Measurements from ENCODE around the gene ATP9B. TPM values are rescaled to one million over a fixed set of nuclear protein-coding genes. Genes with fewer than 3 reads are reported as not detected.

ATP9B gene
- total RNA-seq, 1 donor from 2014 or later, result 12.6 TPM

GRCh38 chr18:79067611-79068010 lies 1.6 kb upstream of the ATP9B start:
- Histone ChIP-seq H3K27me3 (ENCODE audit: insufficient read depth, low read length) (no peaks in the 10 kb centered on the region), H3K9me3 (ENCODE audit: insufficient read depth, low read depth, low read length) (peaks cover 9% of the 10 kb centered on the region), H3K79me2 (ENCODE audit: insufficient read depth, low read length) (peaks cover 20% of the 10 kb centered on the region), H3K36me3 (ENCODE audit: insufficient read depth, low read length) (no peaks in the 10 kb centered on the region), H3K4me1 (ENCODE audit: insufficient read depth, low read length) (peaks cover 6% of the 10 kb centered on the region), H3K27ac (ENCODE audit: low read depth, low read length) (no peak overlapping the region), H3K4me2 (ENCODE audit: low read length) (no peak overlapping the region), H3K9ac (ENCODE audit: low read length) (no peak overlapping the region), H2AFZ (ENCODE audit: low read depth, low read length) (no peak overlapping the region), H4K20me1 (ENCODE audit: insufficient read depth, low read length) (peaks cover 10% of the 10 kb centered on the region), H3K4me3 (ENCODE audit: insufficient read depth, low read depth, low read length) (no peak overlapping the region)
- Mint-ChIP-seq H3K4me3 (ENCODE audit: unreplicated experiment) (peak overlapping the region; percentile 2), H3K9me3 (ENCODE audit: unreplicated experiment) (peaks cover 13% of the 10 kb centered on the region), H3K27me3 (ENCODE audit: low read depth, unreplicated experiment) (peaks cover 23% of the 10 kb centered on the region), H3K4me1 (ENCODE audit: low read depth, unreplicated experiment) (peaks cover 4% of the 10 kb centered on the region), H3K27ac (ENCODE audit: unreplicated experiment) (no peak overlapping the region), H3K36me3 (ENCODE audit: low read depth, unreplicated experiment) (no peaks in the 10 kb centered on the region)
- TF ChIP-seq EZH2 (IDR thresholded peaks at IDR 0.05; ENCODE audit: insufficient read depth, low read length) (no peak), CTCF (IDR thresholded peaks at IDR 0.05; ENCODE audit: insufficient read depth, low read depth, low read length) (no peak)
- no peak for DNase-seq (ENCODE audit: low read depth)
- no peak for FAIRE-seq

GRCh38 chr18:79068341-79068936 lies 755 bp upstream of the ATP9B start:
- FAIRE-seq, result no peak
- H3K4me3 Mint-ChIP-seq (ENCODE audit: unreplicated experiment), result peak overlapping the region; percentile 83

DNA sequence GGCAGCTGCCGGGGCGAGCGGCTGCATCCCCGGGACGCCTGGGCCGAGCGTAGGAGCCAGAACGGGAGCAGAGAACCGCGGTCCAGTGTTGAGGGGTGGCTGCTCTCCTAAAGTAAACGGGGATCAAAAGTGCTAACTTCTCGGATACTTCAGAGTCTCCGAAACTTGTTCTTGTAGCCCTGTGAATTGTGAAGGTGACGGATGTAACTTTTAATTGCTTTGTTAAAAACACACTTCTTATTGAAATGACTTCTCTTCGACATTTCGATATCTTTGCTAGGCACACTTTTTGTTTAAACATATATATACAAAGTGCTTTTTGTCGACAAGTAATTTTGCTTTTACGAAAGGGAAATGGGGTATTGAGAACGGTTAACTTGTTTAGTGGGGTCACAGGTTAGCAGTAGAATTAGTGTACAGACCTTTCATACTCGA lies 540 bp downstream of the ATP9B start:
- no peak for DNase-seq (ENCODE audit: low read depth)
- Histone ChIP-seq H3K36me3 (ENCODE audit: insufficient read depth, low read length) (no peaks in the 10 kb centered on the region), H3K9me3 (ENCODE audit: insufficient read depth, low read depth, low read length) (peaks cover 9% of the 10 kb centered on the region), H2AFZ (ENCODE audit: low read depth, low read length) (peak overlapping the region; percentile 79), H3K79me2 (ENCODE audit: insufficient read depth, low read length) (peaks cover 35% of the 10 kb centered on the region), H4K20me1 (ENCODE audit: insufficient read depth, low read length) (peaks cover 21% of the 10 kb centered on the region), H3K27ac (ENCODE audit: low read depth, low read length) (peak overlapping the region; percentile 72), H3K4me3 (ENCODE audit: insufficient read depth, low read depth, low read length) (peak overlapping the region; percentile 94), H3K4me1 (ENCODE audit: insufficient read depth, low read length) (peaks cover 6% of the 10 kb centered on the region), H3K4me2 (ENCODE audit: low read length) (peak overlapping the region; percentile 82), H3K27me3 (ENCODE audit: insufficient read depth, low read length) (no peaks in the 10 kb centered on the region), H3K9ac (ENCODE audit: low read length) (peak overlapping the region; percentile 95)
- FAIRE-seq, result no peak
- Mint-ChIP-seq H3K36me3 (ENCODE audit: low read depth, unreplicated experiment) (peaks cover 10% of the 10 kb centered on the region), H3K27ac (ENCODE audit: unreplicated experiment) (peak overlapping the region; percentile 79), H3K9me3 (ENCODE audit: unreplicated experiment) (peaks cover 13% of the 10 kb centered on the region), H3K27me3 (ENCODE audit: low read depth, unreplicated experiment) (peaks cover 23% of the 10 kb centered on the region), H3K4me3 (ENCODE audit: unreplicated experiment) (peak overlapping the region; percentile 93), H3K4me1 (ENCODE audit: low read depth, unreplicated experiment) (peaks cover 4% of the 10 kb centered on the region)
- TF ChIP-seq CTCF (IDR thresholded peaks at IDR 0.05; ENCODE audit: insufficient read depth, low read depth, low read length) (no peak), EZH2 (IDR thresholded peaks at IDR 0.05; ENCODE audit: insufficient read depth, low read length) (no peak)

More at GRCh38 chr18:79068341-79068936, 755 bp upstream of the ATP9B start:
- Mint-ChIP-seq H3K36me3 (ENCODE audit: low read depth, unreplicated experiment) (peaks cover 4% of the 10 kb centered on the region), H3K9me3 (ENCODE audit: unreplicated experiment) (peaks cover 13% of the 10 kb centered on the region), H3K27me3 (ENCODE audit: low read depth, unreplicated experiment) (peaks cover 23% of the 10 kb centered on the region), H3K27ac (ENCODE audit: unreplicated experiment) (peak overlapping the region; percentile 80), H3K4me1 (ENCODE audit: low read depth, unreplicated experiment) (peaks cover 4% of the 10 kb centered on the region)
- Histone ChIP-seq H3K4me1 (ENCODE audit: insufficient read depth, low read length) (peaks cover 6% of the 10 kb centered on the region), H2AFZ (ENCODE audit: low read depth, low read length) (peak overlapping the region; percentile 94), H3K27me3 (ENCODE audit: insufficient read depth, low read length) (no peaks in the 10 kb centered on the region), H3K9ac (ENCODE audit: low read length) (peak overlapping the region; percentile 95), H3K79me2 (ENCODE audit: insufficient read depth, low read length) (peaks cover 22% of the 10 kb centered on the region), H4K20me1 (ENCODE audit: insufficient read depth, low read length) (peaks cover 10% of the 10 kb centered on the region), H3K4me3 (ENCODE audit: insufficient read depth, low read depth, low read length) (peak overlapping the region; percentile 94), H3K27ac (ENCODE audit: low read depth, low read length) (peak overlapping the region; percentile 72), H3K4me2 (ENCODE audit: low read length) (peak overlapping the region; percentile 82), H3K9me3 (ENCODE audit: insufficient read depth, low read depth, low read length) (peaks cover 9% of the 10 kb centered on the region), H3K36me3 (ENCODE audit: insufficient read depth, low read length) (no peaks in the 10 kb centered on the region)
- no peak for TF ChIP-seq EZH2 (IDR thresholded peaks at IDR 0.05; ENCODE audit: insufficient read depth, low read length)
- peak; percentile 7 for DNase-seq (ENCODE audit: low read depth)

All from astrocyte (in vitro differentiated cells and primary cell).